Stimulated activated CD4-positive, alpha-beta T cell treated with anti-CD3 and anti-CD28 coated beads, Interleukin-1b, Interleukin-23, amount 100 ng/mL, for 1 hour (primary cell): Measurements from ENCODE around the gene GOLGA8N.
"Not testable (repeated sequence)": the region's sequence is repeated elsewhere in the genome, so short reads cannot be mapped to it uniquely, and the experiment has no call there.

Experiments used
- DNase-seq, 2 donors: peaks; one replicate each; pipeline ENCODE4 v3.0.0-alpha.2; 2020; ENCODE audit warnings: low read depth in 2 of 2

GOLGA8N gene

DNA sequence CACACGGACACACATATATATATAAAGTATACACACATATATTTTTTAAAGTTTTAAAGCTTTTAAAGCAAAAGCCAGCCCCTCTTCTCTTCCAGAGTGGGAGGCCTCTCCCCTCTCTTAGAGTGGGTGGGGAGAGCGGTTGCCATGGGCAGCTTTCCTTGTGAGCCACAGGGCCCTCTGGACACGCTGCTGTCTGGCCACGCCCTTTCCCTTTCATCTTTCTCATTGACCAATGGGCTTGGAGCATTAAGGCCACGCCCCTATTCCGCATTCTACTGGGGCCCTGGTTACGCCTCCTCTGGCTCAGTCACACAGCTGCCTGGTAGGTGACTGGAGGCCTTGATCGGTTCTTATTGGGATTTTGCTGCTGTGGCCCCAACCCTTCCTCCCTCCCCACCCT lies at the start of gene GOLGA8N:
GOLGA8N (plus strand) TSS at position 306 of the 400 bp plus-strand sequence.
- not testable (repeated sequence) for DNase-seq

DNA sequence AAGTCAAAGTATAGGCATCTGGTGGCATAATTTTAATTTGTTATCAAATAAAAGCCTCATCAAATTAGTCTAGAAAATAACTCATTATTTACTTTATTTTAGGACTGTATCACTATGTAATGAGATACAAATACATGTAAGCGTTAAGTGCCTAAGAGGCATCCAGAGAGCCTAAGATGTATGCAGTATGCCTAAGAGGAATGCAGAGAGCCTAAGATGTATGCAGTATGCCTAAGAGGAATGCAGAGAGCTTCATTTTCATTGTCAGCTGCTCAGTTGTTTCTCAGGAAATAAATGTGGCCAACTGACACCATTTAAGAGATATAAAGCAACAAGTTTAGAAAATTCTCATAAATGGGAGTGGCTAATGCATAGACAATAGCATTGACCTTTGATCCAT lies 49.8 kb upstream of the GOLGA8N start:
- not testable (repeated sequence) for DNase-seq

DNA sequence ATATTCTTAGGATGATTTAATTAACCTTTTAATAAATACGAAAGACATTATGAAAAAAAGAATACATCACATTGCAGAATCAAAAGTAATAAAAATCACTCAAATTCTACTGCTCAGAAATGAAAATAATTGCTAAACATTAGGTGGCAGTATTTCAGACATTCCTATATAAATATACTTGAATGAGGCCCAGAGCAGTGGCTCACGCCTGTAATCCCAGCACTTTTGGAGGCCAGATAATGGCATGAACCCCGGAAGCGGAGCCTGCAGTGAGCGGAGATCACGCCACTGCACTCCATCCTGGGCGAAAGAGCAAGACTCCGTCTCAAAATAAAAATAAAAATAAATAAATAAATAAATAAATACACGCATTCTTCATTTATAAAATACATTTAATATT lies 48.1 kb upstream of the GOLGA8N start:
- DNase-seq = not testable (repeated sequence)

DNA sequence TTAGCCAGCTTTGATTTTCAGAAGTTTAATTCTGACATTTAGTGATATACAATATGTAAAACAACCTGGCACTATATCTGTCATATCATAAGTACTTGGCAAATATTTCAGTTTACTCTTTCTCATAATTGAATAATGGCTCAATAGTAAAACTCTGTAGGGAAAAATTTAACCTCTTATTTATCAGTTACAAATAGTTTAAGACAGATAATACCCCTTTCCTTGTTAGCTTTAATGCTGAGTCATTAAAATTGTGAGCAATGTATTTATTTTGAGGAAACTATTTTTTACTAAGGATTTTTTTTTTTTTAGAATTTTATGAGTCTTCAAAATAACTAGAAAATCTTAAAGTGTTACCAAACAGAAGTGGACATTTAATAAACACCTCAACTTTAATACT lies 38.7 kb upstream of the GOLGA8N start:
- not testable (repeated sequence) for DNase-seq

DNA sequence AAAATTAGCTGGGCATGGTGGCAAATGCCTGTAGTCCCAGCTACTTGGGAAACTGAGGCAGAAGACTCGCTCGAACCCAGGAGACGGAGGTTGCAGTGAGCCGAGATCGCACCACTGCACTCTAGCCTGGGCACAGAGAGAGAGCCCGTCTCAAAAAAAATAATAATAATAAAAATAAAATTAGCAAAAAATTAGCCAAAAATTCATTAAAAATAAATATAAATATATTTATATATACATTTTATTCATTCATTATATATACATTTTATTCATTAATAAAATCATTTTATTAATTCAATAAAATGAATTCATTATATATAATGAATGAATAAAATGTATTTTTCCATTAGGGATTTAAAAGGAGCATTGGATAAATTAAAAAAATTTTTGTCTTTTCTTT lies 31.1 kb upstream of the GOLGA8N start:
- not testable (repeated sequence) for DNase-seq

DNA sequence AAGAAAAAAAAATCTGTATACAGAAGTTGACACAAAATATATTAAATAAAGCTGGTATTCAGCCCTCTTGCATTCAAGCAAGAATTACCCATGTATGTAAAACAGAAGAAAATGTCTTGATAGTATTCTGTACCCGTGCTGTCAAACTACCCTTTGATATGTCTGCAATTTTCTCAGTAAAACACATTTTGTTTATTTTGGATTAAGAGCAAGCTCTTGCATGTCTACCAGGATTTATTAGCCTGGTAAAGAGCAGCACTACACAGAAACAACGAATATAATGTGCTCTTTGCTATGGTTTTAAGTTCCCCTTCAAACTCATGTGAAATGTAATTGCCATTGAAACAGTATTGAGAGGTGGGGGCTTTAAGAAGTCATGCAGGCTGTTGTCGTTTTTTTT lies 24.3 kb upstream of the GOLGA8N start:
- DNase-seq = not testable (repeated sequence)

DNA sequence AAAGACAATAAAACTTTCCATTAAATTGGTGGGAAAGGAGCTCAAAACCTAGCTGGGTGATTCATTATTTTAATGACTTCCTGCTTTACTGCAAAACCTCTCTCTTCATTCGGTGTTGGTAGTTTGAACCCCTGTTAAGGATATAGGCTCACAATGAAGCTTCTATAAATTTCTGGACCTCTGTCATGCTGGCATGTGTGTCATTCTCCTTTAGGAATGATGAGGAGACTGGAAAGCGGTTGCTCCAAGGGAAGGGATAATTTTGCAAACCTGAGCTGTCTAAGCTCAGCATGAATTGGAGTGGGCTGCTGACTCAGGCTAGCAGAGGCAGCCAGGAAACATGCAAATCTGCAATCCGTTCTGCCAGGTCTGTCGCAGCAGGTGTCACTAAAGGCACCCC lies 14.8 kb upstream of the GOLGA8N start:
- not testable (repeated sequence) for DNase-seq

DNA sequence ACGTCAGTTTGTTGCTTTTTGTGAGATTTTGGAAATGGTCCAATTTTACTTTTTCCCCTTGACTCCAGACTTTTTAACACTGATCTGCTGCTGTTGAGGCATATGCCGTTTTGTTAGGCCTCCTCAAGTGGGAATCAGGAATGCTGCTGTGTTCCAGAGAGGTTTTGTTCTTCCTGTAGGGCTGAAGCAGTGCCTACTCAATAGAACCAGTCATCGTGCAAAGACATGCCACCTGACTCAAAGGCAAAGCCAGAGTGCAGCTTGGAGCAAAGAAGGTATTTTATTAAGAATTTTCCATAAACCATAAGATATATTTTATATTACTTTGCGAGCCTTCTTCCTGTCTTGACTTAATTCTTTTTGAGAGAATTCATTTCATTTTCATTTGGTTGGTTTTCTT lies 7.4 kb upstream of the GOLGA8N start:
- DNase-seq = not testable (repeated sequence)

DNA sequence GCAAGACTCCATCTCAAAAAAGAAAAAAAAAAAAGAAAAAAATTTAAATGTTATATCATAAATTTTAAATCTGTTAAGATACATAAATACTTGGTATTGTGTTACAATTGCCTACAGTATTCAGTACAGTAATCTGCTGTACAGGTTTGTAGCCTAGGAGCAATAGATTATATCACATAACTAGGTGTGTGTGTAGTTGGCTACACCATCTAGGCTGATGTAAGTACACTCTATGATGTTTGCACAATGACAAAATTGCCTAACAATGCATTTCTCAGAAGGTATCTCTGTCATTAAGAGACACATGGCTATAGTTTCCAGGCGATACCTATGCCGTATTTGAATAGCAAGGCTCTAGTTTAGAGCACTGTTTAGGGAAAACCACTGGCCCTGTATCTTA lies 16.3 kb downstream of the GOLGA8N start:
- DNase-seq = not testable (repeated sequence)

DNA sequence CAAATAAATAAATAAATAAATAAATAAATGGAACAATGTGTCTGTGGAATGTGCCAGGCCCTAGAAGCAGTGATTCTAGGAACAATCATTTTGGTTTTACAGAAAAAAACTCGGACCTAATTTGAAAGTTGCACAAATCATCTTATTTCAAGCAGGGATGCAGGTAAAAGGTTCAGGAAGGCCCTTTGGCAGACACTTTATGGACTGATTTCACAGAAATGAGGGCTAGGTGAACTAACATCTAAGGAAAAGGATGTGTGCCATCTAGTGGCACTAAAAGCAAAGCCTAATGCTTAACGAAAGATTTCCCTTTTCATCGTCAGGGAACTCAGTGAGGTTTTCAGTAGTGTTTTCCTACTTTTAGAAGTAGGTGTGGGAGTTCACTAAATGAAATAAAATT lies 17.5 kb downstream of the GOLGA8N start:
- not testable (repeated sequence) for DNase-seq

DNA sequence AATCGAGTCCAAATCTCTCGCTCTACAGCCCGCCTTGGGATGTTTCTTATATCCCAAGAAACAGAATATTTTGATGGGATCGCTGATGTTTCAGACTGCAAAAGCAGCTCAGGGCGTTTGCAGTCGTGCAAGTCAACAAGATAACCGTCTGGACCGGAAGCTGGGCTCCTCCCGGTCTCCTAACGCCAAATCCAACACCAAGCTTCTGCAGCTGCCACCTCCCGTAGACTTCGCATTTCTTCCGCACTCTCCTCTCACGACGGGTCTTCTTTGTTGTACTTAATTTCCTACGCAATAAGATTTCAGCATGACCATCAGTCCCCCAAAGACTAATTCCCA lies 21.4 kb downstream of the GOLGA8N start:
- not testable (repeated sequence) for DNase-seq

DNA sequence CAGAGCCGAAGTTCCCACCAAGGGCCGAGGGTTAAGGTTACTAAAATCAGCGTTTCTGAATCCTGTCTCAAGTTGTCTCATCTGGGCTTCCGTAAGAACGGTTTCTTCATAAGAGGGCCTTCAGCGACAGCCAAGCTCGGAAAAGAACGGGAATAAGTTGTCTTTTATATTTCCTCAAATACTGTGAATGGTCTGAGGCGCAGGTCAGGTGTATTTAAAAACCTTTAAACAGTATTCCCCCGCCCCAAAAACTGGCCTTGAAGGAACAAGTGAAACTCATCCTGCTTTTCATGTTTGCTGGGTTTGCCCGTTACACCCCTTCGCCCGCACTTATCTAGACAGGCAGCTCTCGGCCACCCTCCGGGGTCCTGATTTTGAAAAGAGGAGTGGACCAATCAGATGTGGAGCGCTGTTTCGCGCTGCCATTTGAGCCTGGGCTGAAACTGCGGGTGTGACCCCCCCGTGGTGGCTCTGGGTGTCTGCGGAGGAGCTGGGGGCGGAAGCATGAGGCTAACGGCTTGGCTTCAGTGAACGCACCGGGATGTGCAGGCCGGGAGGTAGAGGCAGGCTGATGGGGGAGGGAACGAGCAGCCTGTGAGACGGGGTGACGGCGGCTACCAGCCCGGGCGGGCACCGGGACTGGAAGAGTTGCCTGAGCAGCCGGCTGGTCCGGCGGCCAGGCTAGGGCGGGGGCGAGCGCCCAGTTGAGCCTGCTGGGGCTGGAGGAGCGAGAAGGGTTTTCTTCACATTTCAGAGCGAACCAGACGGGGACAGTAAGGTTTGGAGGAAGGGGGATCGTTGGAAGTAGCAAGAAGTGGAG lies 22.0 kb downstream of the GOLGA8N start, which contains the start of gene ARHGAP11A:
ARHGAP11A (plus strand) TSS at position 454 of the 820 bp plus-strand sequence. CDS start 708 bp downstream, outside the sequence.
- peak; percentile 47 to 48 for DNase-seq

DNA sequence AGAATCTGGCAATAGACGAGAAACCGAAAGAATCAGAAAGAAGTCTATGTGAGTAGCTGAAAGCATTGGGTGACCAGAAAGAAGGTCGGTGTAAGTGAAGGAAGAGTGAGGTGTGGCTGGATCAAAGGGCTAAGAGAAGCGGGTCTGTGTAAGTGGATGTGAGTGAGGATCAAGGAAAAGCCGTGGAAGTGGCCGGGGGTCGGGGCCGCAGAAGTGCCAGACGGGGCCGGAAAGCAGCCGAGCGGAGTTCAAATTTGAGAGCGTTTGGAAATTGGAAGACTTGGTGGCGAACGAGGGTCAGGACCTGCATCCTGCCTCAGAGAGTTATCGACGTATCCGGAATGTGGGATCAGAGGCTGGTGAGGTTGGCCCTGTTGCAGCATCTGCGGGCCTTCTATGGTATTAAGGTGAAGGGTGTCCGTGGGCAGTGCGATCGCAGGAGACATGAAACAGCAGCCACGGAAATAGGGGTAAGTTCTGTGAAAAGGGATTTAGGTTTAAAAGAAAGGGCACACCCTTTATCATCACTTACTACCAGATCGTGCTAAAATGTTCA lies 22.7 kb downstream of the GOLGA8N start:
- DNase-seq = not testable (repeated sequence)

DNA sequence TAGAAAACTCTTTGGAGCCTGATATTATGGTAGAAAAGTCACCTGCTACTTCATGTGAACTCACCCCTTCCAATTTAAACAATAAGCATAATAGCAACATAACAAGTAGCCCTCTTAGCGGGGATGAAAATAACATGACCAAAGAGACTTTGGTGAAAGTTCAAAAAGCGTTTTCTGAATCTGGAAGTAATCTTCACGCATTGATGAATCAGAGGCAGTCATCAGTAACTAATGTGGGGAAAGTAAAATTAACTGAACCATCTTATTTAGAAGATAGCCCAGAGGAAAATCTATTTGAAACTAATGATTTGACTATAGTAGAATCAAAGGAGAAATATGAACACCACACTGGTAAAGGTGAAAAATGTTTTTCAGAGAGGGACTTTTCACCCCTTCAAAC lies 43.2 kb downstream of the GOLGA8N start:
- DNase-seq = no peak

DNA sequence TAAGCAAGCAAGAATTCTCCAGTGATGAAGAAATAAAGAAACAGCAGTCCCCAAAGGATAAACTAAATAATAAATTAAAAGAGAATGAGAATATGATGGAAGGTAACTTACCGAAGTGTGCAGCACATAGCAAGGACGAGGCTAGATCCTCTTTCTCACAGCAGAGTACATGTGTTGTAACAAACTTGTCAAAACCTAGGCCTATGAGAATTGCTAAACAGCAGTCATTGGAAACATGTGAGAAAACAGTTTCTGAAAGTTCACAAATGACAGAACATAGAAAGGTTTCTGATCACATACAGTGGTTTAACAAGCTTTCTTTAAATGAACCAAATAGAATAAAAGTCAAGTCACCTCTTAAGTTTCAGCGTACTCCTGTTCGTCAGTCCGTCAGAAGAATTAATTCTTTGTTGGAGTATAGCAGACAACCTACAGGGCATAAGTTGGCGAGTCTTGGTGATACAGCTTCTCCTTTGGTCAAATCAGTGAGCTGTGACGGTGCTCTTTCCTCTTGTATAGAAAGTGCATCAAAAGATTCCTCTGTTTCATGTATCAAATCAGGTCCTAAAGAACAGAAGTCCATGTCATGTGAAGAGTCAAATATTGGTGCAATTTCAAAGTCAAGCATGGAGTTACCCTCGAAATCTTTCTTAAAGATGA lies 43.8 kb downstream of the GOLGA8N start:
- no peak for DNase-seq

DNA sequence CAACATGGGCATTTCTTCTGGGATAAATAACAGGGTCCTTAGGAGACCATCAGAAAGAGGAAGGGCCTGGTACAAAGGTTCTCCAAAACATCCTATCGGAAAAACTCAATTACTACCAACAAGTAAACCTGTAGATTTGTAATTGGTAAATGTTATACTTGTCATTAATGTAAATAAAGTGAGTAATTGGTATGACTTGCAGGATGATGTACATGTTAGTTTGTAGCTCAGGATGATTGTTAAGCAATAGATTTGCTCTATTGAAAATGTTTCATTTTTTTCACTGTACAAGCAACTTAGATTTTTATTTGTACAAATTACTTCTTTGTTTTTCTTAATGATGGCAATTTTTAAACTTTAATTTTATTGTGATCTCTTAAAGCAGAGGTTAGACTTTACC lies 44.4 kb downstream of the GOLGA8N start:
- DNase-seq = no peak

DNA sequence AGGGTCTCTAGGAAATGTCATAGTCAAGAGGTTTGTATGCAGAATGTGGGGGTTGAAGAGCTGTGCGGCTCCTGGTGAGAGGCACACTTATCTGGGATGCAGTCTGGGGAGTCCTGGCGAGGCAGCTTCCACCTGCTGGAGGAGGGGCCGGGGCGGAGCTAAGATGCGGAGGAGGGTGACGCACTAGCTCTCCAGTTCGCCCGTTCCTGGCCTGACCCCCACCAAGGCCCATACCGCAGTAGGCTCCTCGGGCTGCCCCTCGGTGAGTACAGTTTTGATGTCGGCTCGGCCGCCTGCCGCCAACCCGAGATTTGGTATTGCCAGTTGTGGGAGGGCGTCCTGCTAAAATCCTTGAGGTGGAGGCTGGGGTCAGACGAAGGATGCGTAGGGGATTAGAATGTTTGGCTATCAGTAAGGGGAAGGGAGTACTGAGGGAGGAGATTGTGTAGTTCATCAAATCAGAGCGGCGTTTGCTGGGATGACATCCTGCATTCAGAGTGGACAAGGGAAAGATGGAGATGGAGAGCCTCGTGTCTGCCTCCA lies 48.3 kb downstream of the GOLGA8N start, which contains the start of gene SCG5:
SCG5 (plus strand) TSS at position 194 of the 543 bp plus-strand sequence. CDS start 1,883 bp downstream, outside the sequence.
- DNase-seq = no peak

DNA sequence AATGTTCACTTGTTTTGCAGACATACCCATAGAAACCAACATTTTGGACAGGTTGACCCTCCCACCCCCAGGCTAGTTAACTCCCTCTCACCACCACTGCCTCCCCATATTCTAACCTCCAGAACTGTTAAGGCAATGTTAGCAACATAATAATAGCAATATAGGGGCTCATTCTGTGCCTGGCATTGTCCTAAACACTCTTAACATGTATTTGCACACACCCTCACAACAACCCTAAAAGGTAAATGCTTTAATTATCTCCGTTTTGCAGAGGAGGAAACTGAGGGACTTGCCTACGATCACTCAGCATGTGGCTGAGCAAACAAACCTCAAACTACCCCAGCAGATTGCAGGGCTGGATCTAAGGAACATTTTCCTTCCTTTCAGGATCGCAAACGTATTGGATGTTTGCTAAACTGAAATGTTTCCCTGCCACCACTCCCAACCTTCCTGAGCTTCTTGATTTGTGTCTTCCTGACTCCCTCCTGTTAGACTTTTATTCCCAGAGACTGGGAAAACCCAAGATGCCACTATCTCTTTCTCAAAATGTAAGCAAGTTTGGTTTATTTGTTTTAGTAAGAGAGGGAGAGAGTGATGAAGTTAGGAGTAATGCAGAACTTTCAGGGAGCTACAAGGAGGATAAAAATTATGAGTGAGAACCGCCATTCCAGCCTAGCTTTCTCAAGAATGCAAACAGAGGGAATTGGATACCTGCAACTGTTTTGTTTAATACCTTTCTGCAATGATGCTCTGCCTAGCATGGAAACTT lies 49.6 kb downstream of the GOLGA8N start:
- no peak for DNase-seq

DNA sequence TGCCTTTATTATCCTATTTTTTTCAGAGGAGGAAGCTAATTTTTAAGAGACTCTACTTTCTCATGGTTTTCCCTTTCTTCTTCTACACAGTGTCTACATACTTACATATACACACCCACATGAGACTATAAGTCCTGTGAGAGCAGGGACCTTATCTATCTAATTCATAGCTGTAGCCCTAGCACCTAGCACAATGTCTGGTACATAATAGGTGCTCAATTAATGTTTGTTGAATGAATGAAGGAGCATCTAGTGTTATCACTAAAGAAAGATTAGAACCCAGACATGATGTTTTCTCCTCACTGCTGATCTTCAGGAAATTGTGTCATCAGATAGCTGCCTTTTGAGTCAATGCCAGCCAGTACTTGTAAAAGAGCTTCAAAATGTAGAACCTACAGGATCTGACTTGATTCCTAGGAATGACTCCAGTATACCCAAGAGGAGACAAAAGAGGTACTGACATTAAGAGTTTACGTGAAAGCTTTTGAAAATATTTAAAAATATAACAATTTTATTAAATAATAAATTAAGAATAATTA lies 50.7 kb downstream of the GOLGA8N start:
- no peak for DNase-seq

DNA sequence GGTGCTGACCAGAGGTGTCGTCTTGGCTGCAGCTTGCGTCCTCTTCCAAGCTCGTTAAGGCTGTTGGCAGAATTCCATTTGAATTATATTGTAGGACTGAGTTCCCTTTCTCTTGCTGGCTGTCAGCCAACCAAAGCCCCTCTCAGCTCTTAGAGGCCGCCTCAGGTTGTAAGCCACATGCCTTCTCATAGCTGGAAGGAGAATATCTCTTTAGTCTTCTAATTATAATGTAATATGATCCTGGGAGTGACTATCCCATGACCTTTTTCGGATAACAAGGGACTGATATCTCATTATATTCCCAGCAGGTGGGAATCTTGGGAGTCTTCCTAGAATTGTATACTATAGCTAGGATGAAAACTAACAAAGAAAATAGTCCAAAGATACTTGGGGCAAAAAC lies 53.0 kb downstream of the GOLGA8N start:
- DNase-seq = no peak

DNA sequence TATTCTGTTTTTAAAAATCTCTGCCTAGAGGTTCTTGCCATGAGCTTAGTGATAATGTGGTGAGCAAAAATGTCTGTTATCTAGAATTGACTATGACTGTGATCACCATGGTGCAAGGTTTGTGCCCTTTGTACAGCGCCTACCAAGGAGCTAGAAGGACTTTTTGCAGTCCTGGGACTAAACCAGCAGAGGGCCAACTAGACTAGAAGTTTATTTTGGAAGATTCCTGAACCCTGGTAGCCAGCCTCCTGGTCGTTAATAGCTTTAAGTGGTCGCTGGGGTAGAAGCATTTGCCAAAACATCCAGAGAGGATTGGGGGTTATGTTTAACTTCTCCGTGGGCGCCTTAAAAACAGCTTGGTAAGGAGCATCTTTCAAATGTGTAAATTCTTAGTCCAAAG lies 56.1 kb downstream of the GOLGA8N start:
- DNase-seq = no peak
